K562 (cell line): ENCODE measurements around the gene PTCH1. TPM values are rescaled to one million over a fixed set of nuclear protein-coding genes. Genes with fewer than 3 reads are reported as not detected.

Experiments used
- ATAC-seq: fragments of 200-7000 bp; cut with Tn5 transposase; 3 replicates; pipeline ENCODE4 v1.9.1; 2020; ENCODE audit warnings: moderate library complexity
- BruUV-seq: library from RNA; stranded (reverse); fragments of 400-500 nt; replicated peaks from 2 replicates; lab custom pipeline; 2021; lab: Mats Ljungman, UMichigan
- CTCF ChIA-PET: fragments of 300-600 bp; formaldehyde crosslinking; extraction: SDS; loops from one replicate; lab custom pipeline; 2021; ENCODE audit warnings: low intra/inter-chr PET ratio; lab: Yijun Ruan, JAX
- POLR2A ChIA-PET: fragments of 300-600, 350-650 bp; sonication (Branson Sonifier 250); formaldehyde crosslinking; extraction: SDS; loops from one replicate; lab custom pipeline; 2021; ENCODE audit warnings: antibody characterized with exemption, inconsistent platforms; lab: Yijun Ruan, JAX
- DNase-seq, 4 experiments: peaks; one replicate each; pipeline versions ENCODE4 v3.0.0 to v3.0.0-alpha.2; 2011 to 2018; ENCODE audit warnings: low spot score in 3 of 4, mixed read lengths in 3 of 4; ENCODE audit errors: extremely low read depth in 1 of 4
- FAIRE-seq: peaks from 2 replicates; lab custom pipeline; 2011; peaks lifted over from hg19 to GRCh38; lab: Jason Lieb, UNC
- H2AFZ ChIP-seq: 2 replicates; pipeline ENCODE4 v1.6.0; 2011; ENCODE audit warnings: low read depth, low read length, control low read depth, inconsistent platforms
- H3K27ac ChIP-seq: fragments of 200-600 bp; 3 replicates; pipeline ENCODE4 v1.8.0; 2011; ENCODE audit warnings: low read depth, mild to moderate bottlenecking, control low read depth, inconsistent platforms, low read length, moderate library complexity, mixed read lengths; ENCODE audit errors: extremely low read depth
- H3K27me3 ChIP-seq, 2 experiments: fragments of 300-600 bp in 1 of 2; 2 replicates in 1 of 2; 3 replicates in 1 of 2; pipeline versions ENCODE4 v1.6.0 to v1.8.0; 2011; ENCODE audit warnings: inconsistent platforms in 2 of 2, low read length in 2 of 2, mild to moderate bottlenecking in 1 of 2, mixed read lengths in 1 of 2, moderate library complexity in 1 of 2; ENCODE audit not compliant: control insufficient read depth in 2 of 2, insufficient read depth in 2 of 2
- H3K36me3 ChIP-seq: fragments of 300-600 bp; 3 replicates; pipeline ENCODE4 v1.8.0; 2011; ENCODE audit warnings: mild to moderate bottlenecking, low read length, inconsistent platforms; ENCODE audit not compliant: control insufficient read depth, insufficient read depth
- H3K4me1 ChIP-seq, 2 experiments: fragments of 200-600 bp in 1 of 2; replicated peaks in 1 of 2; 2 replicates in 1 of 2; 3 replicates in 1 of 2; pipeline versions ENCODE4 v1.5.1 to v1.8.0; 2011; ENCODE audit warnings: inconsistent platforms in 2 of 2, low read length in 2 of 2, mild to moderate bottlenecking in 1 of 2, mixed read lengths in 1 of 2, moderate library complexity in 1 of 2; ENCODE audit not compliant: control insufficient read depth in 2 of 2, insufficient read depth in 2 of 2
- H3K4me2 ChIP-seq: 2 replicates; pipeline ENCODE4 v1.6.1; 2011; ENCODE audit warnings: low read length, control low read depth, inconsistent platforms, mixed read lengths; ENCODE audit not compliant: insufficient read depth
- H3K4me3 ChIP-seq: fragments of 200-600 bp; sonication (generic), shearing (Covaris generic); 2 replicates; pipeline ENCODE4 v1.5.1; 2016; ENCODE audit warnings: control low read depth, inconsistent platforms
- H3K79me2 ChIP-seq: fragments of 200-600 bp; 3 replicates; pipeline ENCODE4 v1.8.0; 2011; ENCODE audit warnings: low read length, inconsistent platforms; ENCODE audit not compliant: control insufficient read depth, insufficient read depth
- H3K9ac ChIP-seq, 2 experiments: 2 replicates each; pipeline versions ENCODE4 v1.6.0 to v1.6.1; 2011; ENCODE audit warnings: low read depth in 2 of 2, low read length in 2 of 2, control low read depth in 1 of 2, inconsistent platforms in 1 of 2, mild to moderate bottlenecking in 1 of 2, mixed read lengths in 1 of 2; ENCODE audit not compliant: insufficient read depth in 1 of 2
- H3K9me1 ChIP-seq: one replicate; pipeline ENCODE4 v1.6.0; 2011; ENCODE audit warnings: inconsistent platforms, mild to moderate bottlenecking, low read length, moderate library complexity; ENCODE audit not compliant: control insufficient read depth, insufficient read depth
- H3K9me3 ChIP-seq: replicated peaks from 2 replicates; pipeline ENCODE4 v1.5.1; 2011; ENCODE audit warnings: low read depth, low read length, inconsistent platforms; ENCODE audit not compliant: control insufficient read depth, insufficient read depth
- H4K20me1 ChIP-seq: replicated peaks from 2 replicates; pipeline ENCODE4 v1.6.1; 2011; ENCODE audit warnings: low read length, inconsistent platforms, mixed read lengths; ENCODE audit not compliant: control insufficient read depth, insufficient read depth
- CBFA2T3 ChIP-seq: fragments of 450-650 bp; IDR thresholded peaks from 2 replicates; pipeline ENCODE4 v1.6.1; 2017
- CBX5 ChIP-seq: IDR thresholded peaks from 2 replicates; pipeline ENCODE4 v1.6.1; 2014; ENCODE audit warnings: low read depth, borderline replicate concordance
- CEBPB ChIP-seq: fragments of 450-650 bp; IDR thresholded peaks from 2 replicates; pipeline ENCODE4 v1.6.1; 2016; ENCODE audit warnings: missing genetic modification characterization, missing compliant biosample characterization
- CEBPG ChIP-seq, 3 experiments: fragments of 200-800 bp in 1 of 3; sonication (Bioruptor generic) in 1 of 3; sonication (generic) in 1 of 3; formaldehyde crosslinking in 1 of 3; IDR thresholded peaks in 2 of 3; conservative IDR thresholded peaks in 1 of 3; 2 replicates each; pipeline versions ENCODE4 v1.6.1 to v1.8.0; 2016 to 2022; ENCODE audit warnings: missing compliant biosample characterization in 2 of 3, missing genetic modification characterization in 2 of 3, mild to moderate bottlenecking in 1 of 3, missing genetic modification reagents in 1 of 3
- DMBX1 ChIP-seq: fragments of 250-450 bp; sonication (Bioruptor Pico); IDR thresholded peaks from 2 replicates; pipeline ENCODE4 v1.8.0; 2022; ENCODE audit warnings: inconsistent platforms, mild to moderate bottlenecking, moderate library complexity, borderline replicate concordance
- DPF2 ChIP-seq: fragments of 450-650 bp; IDR thresholded peaks from 2 replicates; pipeline ENCODE4 v1.6.1; 2016
- ETV6 ChIP-seq, 3 experiments: fragments of 150-350 bp in 1 of 3; sonication (generic) in 1 of 3; formaldehyde crosslinking in 1 of 3; IDR thresholded peaks; 2 replicates each; pipeline versions ENCODE4 v1.6.1 to v1.8.0; 2014 to 2022; ENCODE audit warnings: borderline replicate concordance in 2 of 3, low read depth in 2 of 3, antibody characterized with exemption in 1 of 3, low read length in 1 of 3, mild to moderate bottlenecking in 1 of 3, missing genetic modification reagents in 1 of 3
- NRF1 ChIP-seq, 2 experiments: fragments of 450-650 bp; IDR thresholded peaks in 1 of 2; conservative IDR thresholded peaks in 1 of 2; 2 replicates each; pipeline ENCODE4 v1.6.1; 2014; ENCODE audit warnings: mild to moderate bottlenecking in 2 of 2
- SMAD2 ChIP-seq: fragments of 150-350 bp; IDR thresholded peaks from 2 replicates; pipeline ENCODE4 v1.6.1; 2014; ENCODE audit warnings: low read depth, mild to moderate bottlenecking, low read length
- SPI1 ChIP-seq: IDR thresholded peaks from 2 replicates; pipeline ENCODE4 v1.6.1; 2011; ENCODE audit warnings: low read depth, low read length, control low read depth, borderline replicate concordance
- WGBS: fragments of 100-300 bp; shearing (Covaris generic); methylation state at CpG from one replicate; pipeline ENCODE4 v1.1.6; 2016; ENCODE audit warnings: low coverage, mixed read lengths; ENCODE audit not compliant: insufficient coverage; ENCODE audit errors: missing lambda C conversion rate; 5-methylcytosine and 5-hydroxymethylcytosine counted together
- in situ Hi-C: fragments of 300-500 bp; cut with MboI; formaldehyde crosslinking; loops from 4 replicates; pipeline ENCODE4 v1.15.0; 2018; ENCODE audit warnings: inconsistent platforms, mixed read lengths
- intact Hi-C: fragments of 100-400 bp; cut with micrococcal nuclease; formaldehyde crosslinking; loops from 2 replicates; pipeline ENCODE4 v1.14.2; 2022
- polyA plus RNA-seq, 8 experiments: library from polyadenylated mRNA; depleted of rRNA in 4 of 8; stranded (reverse) in 5 of 8; unstranded in 3 of 8; fragments of >200 nt; fragmentation: Nextera tagmentation in 2 of 8; fragmentation: Illumina TruSeq in 1 of 8; extraction: Ambion mirVana in 2 of 8; extraction: Trizol in 1 of 8; gene quantifications; 2 replicates each; pipeline versions ENCODE4 v1.2.1 to v1.2.3, GENCODE V29; 2011 to 2014; ENCODE audit warnings: inconsistent platforms in 1 of 8, missing spikeins in 1 of 8
- total RNA-seq, 7 experiments: library from RNA; depleted of rRNA in 6 of 7; stranded (reverse); fragments of >200 nt in 6 of 7; fragmentation: Illumina TruSeq in 2 of 7; extraction: Trizol in 2 of 7; gene quantifications; 2 replicates each; pipeline versions ENCODE4 v1.2.1 to v1.2.3, GENCODE V29; 2011 to 2021; ENCODE audit warnings: low replicate concordance in 1 of 7
- TF ChIP-seq, protein P1 (sequence below): fragments of 450-650 bp; IDR thresholded peaks from 2 replicates; pipeline ENCODE4 v1.6.1; 2018; ENCODE audit not compliant: partially characterized antibody

PTCH1 gene
- total and polyA plus RNA-seq, 9 of the 15 experiments (the other 6 are each of a cell fraction or from before 2014, with no cell fraction given): 0.70 to 9.9 (median 3.8) TPM

DNA sequence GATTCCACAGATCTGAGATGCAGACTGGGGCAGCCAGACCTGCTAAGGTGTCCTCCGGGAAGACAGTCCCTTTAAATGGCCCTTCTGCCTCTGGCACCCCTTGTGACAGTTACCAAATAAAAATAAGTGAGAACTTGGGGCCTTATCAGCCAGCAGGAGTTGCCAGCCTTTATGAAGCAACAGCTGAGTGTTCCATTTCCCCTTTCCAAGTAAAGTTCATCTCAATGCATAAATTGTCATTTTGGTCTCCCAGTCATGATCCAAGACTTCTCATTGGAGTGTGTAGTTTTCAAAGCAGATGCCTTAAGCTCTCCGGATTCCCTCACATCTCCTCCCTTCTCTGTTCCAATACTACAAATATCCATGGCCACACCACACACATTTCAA, 4.1 kb downstream of the PTCH1 start:
- Histone ChIP-seq H3K9me1 (no peaks in the 10 kb centered on the region), H3K36me3 (no peaks in the 10 kb centered on the region; the same call in 2 of the 3 replicates), H2AFZ (peak overlapping the region; percentile 91; the same call in 1 of the 2 replicates), H3K9ac (peak overlapping the region; percentile 94 to 99), H3K27ac (peak overlapping the region; percentile 97), H3K4me1 (peaks cover 20 to 46% of the 10 kb centered on the region in 2 experiments; a peak in 4 of 5 replicates), H3K9me3 (no peaks in the 10 kb centered on the region), H3K4me2 (peak overlapping the region; percentile 91), H3K79me2 (peaks cover 38% of the 10 kb centered on the region), H4K20me1 (no peaks in the 10 kb centered on the region), H3K27me3 (no peaks in the 10 kb centered on the region), H3K4me3 (peak overlapping the region; percentile 84)
- in situ Hi-C loops: no loop called here
- TF ChIP-seq, protein P1, sequence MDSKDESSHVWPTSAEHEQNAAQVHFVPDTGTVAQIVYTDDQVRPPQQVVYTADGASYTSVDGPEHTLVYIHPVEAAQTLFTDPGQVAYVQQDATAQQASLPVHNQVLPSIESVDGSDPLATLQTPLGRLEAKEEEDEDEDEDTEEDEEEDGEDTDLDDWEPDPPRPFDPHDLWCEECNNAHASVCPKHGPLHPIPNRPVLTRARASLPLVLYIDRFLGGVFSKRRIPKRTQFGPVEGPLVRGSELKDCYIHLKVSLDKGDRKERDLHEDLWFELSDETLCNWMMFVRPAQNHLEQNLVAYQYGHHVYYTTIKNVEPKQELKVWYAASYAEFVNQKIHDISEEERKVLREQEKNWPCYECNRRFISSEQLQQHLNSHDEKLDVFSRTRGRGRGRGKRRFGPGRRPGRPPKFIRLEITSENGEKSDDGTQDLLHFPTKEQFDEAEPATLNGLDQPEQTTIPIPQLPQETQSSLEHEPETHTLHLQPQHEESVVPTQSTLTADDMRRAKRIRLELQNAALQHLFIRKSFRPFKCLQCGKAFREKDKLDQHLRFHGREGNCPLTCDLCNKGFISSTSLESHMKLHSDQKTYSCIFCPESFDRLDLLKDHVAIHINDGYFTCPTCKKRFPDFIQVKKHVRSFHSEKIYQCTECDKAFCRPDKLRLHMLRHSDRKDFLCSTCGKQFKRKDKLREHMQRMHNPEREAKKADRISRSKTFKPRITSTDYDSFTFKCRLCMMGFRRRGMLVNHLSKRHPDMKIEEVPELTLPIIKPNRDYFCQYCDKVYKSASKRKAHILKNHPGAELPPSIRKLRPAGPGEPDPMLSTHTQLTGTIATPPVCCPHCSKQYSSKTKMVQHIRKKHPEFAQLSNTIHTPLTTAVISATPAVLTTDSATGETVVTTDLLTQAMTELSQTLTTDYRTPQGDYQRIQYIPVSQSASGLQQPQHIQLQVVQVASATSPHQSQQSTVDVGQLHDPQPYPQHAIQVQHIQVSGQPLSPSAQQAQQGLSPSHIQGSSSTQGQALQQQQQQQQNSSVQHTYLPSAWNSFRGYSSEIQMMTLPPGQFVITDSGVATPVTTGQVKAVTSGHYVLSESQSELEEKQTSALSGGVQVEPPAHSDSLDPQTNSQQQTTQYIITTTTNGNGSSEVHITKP: peak; percentile 7
- peak; percentile 91 for TF ChIP-seq SPI1
- peak; percentile 12; the same call in 1 of the 2 replicates for TF ChIP-seq CBFA2T3
- TF ChIP-seq ETV6 (IDR thresholded peaks at IDR 0.05; ENCODE audit: borderline replicate concordance in 1 of 2, low read depth in 2 of 2, low read length in 1 of 2): no peak
- no peak for TF ChIP-seq ETV6 (CRISPR knock-in tag; IDR thresholded peaks at IDR 0.05; ENCODE audit: borderline replicate concordance)
- TF ChIP-seq DMBX1 (CRISPR knock-in tag): no peak
- TF ChIP-seq CEBPG (CRISPR knock-in tag; IDR thresholded peaks at IDR 0.05): peak; percentile 52; the same call in 1 of the 2 replicates
- TF ChIP-seq CEBPG (tag; conservative IDR thresholded peaks at IDR 0.05 in 1 of 2, IDR thresholded peaks at IDR 0.05 in 1 of 2): peak; percentile 19 to 64; a peak in 3 of 4 replicates
- TF ChIP-seq DPF2: 0 out of 2 replicates have a peak, but pooled peaks have one; percentile 24
- no peak for TF ChIP-seq CBX5
- no peak for TF ChIP-seq NRF1 (conservative IDR thresholded peaks at IDR 0.05 in 1 of 2, IDR thresholded peaks at IDR 0.05 in 1 of 2)
- TF ChIP-seq CEBPB: peak; percentile 83
- no peak for TF ChIP-seq SMAD2
- no TSS peak for BruUV-seq
- intact Hi-C loops: no loop called here
- CTCF ChIA-PET: no interaction called here
- FAIRE-seq (peak; percentile 58), DNase-seq (peak in 1 of 4 experiments; percentile 51), ATAC-seq (no peak)
- WGBS: 12% methylated on average over 2 of the region's 2 CpGs
- POLR2A ChIA-PET: interaction anchor here (0.6 kb wide), 1 partner anchor 1428 kb away, joined by 3 read pairs; no protein-coding TSS in a partner anchor
